D341Med (cell line): ENCODE measurements around the gene TREML1.
"Not testable (repeated sequence)": the region's sequence is repeated elsewhere in the genome, so short reads cannot be mapped to it uniquely, and the experiment has no call there.

Experiments
- DNase-seq: peaks from one replicate; pipeline ENCODE4 v3.0.0; 2012; ENCODE audit warnings: low spot score

The TREML1 gene

DNA sequence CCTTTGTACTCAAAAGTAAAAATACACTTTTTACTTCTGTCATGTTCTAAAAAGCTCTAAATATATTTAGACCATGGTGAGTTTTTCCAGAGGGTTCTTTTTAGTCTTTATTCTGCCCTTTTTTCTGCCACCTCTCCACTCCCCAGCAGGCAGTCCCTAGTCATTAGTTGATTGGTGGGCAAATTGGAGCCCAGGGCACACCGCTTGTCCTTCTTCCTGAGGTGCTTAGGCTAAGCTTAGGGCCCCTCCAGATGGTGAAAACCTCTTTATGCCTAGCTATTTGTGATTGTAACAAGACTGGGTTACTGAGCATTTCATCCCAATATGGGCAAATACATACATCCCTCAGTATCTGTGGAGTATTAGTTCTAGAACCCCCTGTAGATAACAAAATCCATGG, 6.2 kb downstream of the TREML1 start:
- DNase-seq = no peak

DNA sequence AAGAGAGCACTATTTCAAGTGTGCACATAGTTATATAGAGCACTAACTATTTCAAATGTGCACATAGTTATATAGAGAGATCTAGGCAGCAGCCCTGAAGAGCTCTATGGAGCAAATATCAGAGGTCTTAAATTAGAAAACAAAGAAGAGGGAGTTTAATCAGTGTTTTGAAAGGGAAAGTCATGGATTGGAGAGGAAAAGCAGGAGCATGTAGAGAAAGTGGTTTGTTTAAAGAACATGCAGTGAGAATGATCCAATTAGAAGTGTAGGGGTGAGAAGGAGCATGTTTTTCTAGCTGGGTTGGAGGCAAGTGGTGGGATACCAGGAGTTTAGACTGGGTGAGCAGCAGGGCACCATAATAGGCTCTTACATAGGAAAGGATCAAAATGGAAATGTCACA, 17.2 kb downstream of the TREML1 start:
- DNase-seq = no peak

DNA sequence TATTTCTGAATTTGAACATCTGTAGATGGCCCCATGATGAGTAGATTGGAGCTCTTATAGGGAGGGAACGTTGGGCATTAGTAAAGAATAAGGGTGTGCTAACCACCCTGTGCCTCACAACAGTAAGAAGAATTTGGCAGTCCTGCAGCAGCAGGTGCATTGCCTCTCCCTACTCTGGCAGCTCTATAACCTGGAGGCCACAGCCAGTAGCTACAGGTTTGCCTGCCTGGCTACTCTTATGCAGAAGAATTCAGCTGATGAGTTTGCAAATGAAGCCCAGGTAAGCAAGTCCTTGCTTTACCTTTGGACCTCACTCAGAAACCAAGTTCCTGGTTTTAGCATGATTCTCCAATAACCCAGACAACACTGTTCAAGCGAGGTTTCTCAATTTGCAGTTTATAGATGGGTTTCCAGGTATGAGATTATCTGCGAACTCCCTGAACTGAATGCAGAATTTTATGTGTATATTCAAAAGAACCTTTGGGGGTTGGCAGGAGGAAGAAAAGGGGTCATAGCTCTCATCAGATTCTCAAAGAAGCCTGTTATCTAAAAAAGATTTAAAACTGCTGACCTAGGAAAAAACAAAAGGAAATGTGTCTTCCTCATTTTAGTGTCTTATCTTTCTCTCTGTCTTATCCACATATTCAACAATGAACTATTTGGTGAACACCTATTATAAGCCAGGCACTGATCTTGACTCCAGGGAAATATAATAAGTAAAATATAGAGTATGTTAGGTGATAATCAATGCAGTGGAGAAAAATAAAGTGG, 18.9 kb downstream of the TREML1 start:
- no peak for DNase-seq

DNA sequence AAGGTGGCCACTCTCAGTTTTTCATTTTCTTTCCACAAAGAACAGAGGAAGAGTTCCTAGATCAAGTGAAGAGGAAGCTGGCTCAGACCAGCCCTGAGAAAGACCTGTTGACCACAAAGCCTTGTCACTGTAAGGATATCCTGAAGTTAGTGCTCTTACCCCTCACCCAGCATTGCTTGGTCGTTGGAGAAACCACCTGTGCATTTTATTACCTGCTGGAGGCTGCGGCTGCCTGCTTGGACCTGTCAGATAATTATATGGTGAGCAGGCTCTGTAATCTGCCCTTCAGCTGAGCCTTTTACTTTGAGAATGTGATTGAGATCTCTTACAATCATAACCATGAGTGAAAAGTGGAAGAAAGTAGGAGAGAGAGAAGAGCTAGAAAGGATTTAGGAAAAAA, 21.9 kb downstream of the TREML1 start:
- DNase-seq = no peak

DNA sequence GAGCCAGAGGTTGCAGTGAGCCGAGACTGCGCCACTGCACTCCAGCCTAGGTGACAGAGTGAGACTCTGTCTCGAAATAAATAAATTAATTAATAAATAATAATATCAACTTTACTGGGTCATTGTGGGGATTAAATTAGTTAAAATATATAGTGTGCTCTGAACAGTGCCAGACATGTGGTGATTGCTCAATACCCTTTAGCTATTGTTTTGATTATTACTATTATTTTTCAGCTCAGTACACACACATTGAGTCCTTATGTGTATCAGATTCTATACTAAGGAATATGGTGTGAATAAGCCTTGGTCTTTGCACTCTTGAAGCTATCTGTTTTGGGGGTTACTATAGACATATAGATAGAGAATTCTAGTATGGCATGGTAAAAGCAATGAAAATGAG, 28.9 kb downstream of the TREML1 start:
- DNase-seq = no peak

DNA sequence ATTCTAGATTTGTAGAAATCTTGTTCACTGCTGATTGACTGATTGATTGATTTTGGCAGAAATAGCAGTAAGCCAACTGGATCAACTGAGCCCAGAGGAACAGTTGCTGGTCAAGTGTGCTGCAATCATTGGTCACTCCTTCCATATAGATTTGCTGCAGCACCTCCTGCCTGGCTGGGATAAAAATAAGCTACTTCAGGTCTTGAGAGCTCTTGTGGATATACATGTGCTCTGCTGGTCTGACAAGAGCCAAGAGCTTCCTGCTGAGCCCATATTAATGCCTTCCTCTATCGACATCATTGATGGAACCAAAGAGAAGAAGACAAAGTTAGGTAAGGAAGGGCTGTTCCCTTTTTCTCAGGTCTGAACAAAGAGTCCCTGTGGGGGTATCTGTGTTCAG, 31.2 kb downstream of the TREML1 start:
- DNase-seq = no peak

DNA sequence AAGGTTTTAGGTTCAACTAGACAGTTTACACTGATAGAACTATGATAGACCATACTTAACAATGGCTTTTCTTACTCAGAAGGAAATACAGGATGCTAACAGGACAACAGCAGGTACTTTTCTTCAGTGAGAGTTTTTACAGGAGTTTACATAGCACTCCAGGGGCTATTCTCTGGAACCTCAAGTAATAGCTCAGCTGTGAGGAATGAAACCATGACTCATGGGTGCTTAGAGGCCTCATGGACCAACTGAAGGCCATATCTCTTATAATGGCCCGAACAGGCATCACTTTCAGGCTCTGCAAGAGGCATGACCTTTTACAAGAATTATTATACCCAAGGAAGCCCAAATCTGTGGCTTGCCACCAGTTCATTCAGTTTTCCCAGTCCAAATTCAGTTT, 31.8 kb downstream of the TREML1 start:
- DNase-seq = no peak

DNA sequence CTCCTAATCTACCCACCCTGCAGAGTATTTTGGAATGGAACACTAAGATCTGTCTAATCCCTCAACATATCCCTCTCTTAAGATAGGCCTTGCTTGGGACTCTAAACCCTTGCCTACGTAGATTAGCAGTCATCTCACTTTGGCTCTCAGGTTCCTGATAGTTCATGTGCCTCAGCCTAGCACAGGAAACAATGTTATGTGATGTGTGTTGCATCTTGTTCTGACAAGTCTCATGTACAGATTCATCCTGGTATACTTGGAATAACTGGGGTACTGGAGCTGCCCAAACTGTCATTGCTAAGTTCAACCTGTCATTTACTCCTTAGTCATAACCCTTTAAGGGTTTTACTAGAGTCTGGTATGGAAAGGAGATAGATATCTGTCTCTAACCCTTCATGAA, 34.1 kb downstream of the TREML1 start:
- no peak for DNase-seq

DNA sequence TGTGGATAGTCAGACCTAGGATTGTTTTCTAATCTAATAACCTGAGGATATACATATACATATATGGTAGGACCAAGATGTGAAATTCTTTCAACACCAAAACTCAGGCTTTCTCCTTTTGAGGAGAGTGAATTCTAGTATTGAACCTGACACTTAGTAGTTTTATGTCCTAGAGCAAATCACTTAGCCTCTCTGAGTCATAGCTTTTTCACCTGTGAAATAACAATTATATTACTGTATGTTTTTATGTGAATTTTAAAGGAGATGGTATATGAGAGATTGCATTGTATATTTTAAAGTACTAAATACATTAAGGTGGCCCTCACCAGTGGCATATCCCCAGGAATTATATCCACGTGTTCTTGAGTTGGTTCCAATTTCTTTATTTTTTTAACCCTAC, 34.6 kb downstream of the TREML1 start:
- no peak for DNase-seq

DNA sequence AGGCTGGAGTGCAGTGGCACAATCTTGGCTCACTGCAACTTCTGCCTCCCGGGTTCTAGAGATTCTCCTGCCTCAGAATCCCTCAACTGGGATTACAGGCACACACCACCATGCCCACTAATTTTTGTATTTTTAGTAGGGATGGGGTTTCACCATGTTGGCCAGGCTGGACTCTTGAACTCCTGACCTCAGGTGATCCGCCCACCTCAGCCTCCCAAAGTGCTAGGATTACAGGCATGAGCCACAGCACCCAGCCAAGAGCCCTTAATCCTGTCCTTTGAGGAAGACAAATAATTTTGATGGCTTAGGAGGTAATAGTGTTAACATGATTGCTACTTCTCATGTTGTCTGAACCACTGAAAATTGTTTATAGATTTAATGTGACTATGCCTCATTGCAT, 39.1 kb downstream of the TREML1 start:
- not testable (repeated sequence) for DNase-seq

DNA sequence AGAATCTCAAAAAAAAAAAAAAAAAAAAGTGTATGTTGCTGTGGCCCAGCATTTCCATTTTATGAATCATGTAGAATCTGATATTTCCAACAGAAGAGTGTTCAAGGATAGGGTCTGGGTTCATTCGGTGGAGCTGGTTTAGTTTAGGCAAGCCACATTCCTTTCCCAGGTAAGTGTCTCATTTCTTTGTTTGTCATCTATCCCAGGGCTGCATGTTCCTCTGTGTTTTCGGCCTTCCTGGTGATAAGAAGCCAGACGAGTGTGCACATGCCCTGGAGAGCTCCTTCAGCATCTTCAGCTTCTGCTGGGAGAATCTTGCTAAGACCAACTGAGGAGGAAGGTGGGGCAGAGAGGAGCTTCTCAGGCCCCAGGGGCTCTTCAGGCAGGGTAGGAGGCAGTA, 43.1 kb downstream of the TREML1 start:
- no peak for DNase-seq

DNA sequence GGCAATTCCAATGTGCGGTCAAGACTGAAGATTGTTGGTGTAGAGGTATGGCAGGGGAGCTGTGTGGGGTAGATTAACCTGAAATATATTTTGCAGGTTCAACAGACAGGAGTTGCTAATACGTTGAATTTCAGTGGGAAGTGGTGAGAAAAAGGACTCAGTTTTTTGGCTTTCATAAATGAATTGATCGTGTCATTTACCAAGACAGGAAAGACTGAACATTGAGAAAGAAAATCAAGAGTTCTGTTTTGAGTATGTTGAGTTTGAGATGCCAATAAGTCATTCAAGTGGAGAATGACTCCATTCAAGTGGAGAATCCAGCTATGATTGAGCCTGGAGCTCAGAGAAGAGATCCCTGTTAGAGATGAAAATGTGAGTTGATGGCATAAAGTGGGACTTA, 50.3 kb downstream of the TREML1 start:
- DNase-seq = no peak

DNA sequence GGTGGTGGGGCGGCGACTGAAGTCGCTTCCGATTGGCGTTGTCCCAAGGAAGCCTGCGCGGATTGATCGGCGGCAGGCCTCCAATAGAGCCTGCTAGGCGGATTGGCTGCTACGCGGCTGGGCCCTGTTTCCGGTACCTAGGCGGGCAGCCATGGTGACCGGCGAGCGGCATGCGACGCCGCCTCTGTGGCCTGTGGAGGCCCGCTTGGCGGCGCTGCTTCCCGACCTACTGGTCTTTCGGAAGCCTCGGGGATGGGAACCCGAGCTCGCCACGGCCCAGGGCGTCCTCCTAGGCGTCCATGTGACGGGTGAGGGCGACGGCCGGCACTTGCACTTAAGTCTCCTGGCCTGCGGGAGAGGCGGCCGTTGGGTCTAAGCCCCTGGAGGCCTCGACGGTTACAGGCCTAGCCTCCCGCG, 53.3 kb downstream of the TREML1 start:
- no peak for DNase-seq
